HG03565 (cell line): ENCODE measurements around the gene PPARA.

Source experiments
- ATAC-seq: cut with Tn5 transposase; IDR thresholded peaks from one replicate; pipeline ENCODE4 v1.9.1; 2021; ENCODE audit warnings: mild to moderate bottlenecking, moderate library complexity; ENCODE audit not compliant: unreplicated experiment

Gene PPARA

GRCh38 chr22:46150034-46150654 is at the start of gene PPARA:
PPARA (plus strand) TSS chr22:46150526; CDS start chr22:46198384, 47,858 bp downstream.
- ATAC-seq = peak; percentile 50

- no peak for ATAC-seq
Measured at GRCh38 chr22:46102159-46102558, 48.2 kb upstream of the PPARA start.

GRCh38 chr22:46102752-46103151 is 47.6 kb upstream of the PPARA start:
- ATAC-seq = no peak

GRCh38 chr22:46103181-46103580 is 47.1 kb upstream of the PPARA start:
- no peak for ATAC-seq

GRCh38 chr22:46103664-46104063 is 46.7 kb upstream of the PPARA start:
- no peak for ATAC-seq

GRCh38 chr22:46104170-46104880 is 46.0 kb upstream of the PPARA start:
- no peak for ATAC-seq

- ATAC-seq = no peak
Measured at GRCh38 chr22:46104881-46105493, 45.3 kb upstream of the PPARA start.

GRCh38 chr22:46105494-46106278 is 44.6 kb upstream of the PPARA start:
- no peak for ATAC-seq

GRCh38 chr22:46106279-46107022 is 43.9 kb upstream of the PPARA start:
- no peak for ATAC-seq

- ATAC-seq = no peak
Measured at GRCh38 chr22:46107089-46107664, 43.1 kb upstream of the PPARA start.

GRCh38 chr22:46107753-46108563 is 42.4 kb upstream of the PPARA start:
- ATAC-seq = no peak

GRCh38 chr22:46108564-46109473 is 41.5 kb upstream of the PPARA start:
- no peak for ATAC-seq

GRCh38 chr22:46109474-46110003 is 40.8 kb upstream of the PPARA start:
- ATAC-seq = no peak

GRCh38 chr22:46110215-46110614 is 40.1 kb upstream of the PPARA start:
- no peak for ATAC-seq

- no peak for ATAC-seq
Measured at GRCh38 chr22:46111645-46112306, 38.5 kb upstream of the PPARA start.

GRCh38 chr22:46112405-46112804 is 37.9 kb upstream of the PPARA start:
- no peak for ATAC-seq

- ATAC-seq = no peak
Measured at GRCh38 chr22:46113110-46113909, 37.0 kb upstream of the PPARA start.
